Neural cell (in vitro differentiated cells): Measurements from ENCODE around the gene CDKN2AIPNL.

Experiments
- REST ChIP-seq: IDR thresholded peaks from 2 replicates; pipeline ENCODE4 v1.6.1; 2012; ENCODE audit warnings: borderline replicate concordance
- TAF1 ChIP-seq: IDR thresholded peaks from 2 replicates; pipeline ENCODE4 v1.6.1; 2012; ENCODE audit warnings: low read depth
- TF ChIP-seq, protein P1 (sequence below): fragments of 450-650 bp; IDR thresholded peaks from 2 replicates; pipeline ENCODE4 v1.5.1; 2014; ENCODE audit warnings: antibody characterized with exemption, mild to moderate bottlenecking, moderate library complexity; ENCODE audit not compliant: poor library complexity, severe bottlenecking

GRCh38 chr5:134445856-134446818, 34.5 kb upstream of the CDKN2AIPNL start:
- TF ChIP-seq, protein P1, sequence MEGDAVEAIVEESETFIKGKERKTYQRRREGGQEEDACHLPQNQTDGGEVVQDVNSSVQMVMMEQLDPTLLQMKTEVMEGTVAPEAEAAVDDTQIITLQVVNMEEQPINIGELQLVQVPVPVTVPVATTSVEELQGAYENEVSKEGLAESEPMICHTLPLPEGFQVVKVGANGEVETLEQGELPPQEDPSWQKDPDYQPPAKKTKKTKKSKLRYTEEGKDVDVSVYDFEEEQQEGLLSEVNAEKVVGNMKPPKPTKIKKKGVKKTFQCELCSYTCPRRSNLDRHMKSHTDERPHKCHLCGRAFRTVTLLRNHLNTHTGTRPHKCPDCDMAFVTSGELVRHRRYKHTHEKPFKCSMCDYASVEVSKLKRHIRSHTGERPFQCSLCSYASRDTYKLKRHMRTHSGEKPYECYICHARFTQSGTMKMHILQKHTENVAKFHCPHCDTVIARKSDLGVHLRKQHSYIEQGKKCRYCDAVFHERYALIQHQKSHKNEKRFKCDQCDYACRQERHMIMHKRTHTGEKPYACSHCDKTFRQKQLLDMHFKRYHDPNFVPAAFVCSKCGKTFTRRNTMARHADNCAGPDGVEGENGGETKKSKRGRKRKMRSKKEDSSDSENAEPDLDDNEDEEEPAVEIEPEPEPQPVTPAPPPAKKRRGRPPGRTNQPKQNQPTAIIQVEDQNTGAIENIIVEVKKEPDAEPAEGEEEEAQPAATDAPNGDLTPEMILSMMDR = no peak
- no peak for TF ChIP-seq REST
- TF ChIP-seq TAF1 = no peak
